Stomach smooth muscle (tissue), 2 donors: Measurements from ENCODE around the gene CCDC121.
"Not testable (repeated sequence)": the region's sequence is repeated elsewhere in the genome, so short reads cannot be mapped to it uniquely, and the experiment has no call there.

ENCODE experiments used
- H3K27ac ChIP-seq: one replicate; pipeline ENCODE4 v1.7.0; 2013; ENCODE audit warnings: mild to moderate bottlenecking, low read length, inconsistent platforms
- H3K27me3 ChIP-seq, 2 donors: one replicate each; pipeline ENCODE4 v1.7.0; 2013; ENCODE audit warnings: low read length in 2 of 2; ENCODE audit not compliant: insufficient read depth in 2 of 2, control insufficient read depth in 1 of 2
- H3K36me3 ChIP-seq, 2 donors: one replicate each; pipeline ENCODE4 v1.7.0; 2013; ENCODE audit warnings: low read length in 2 of 2; ENCODE audit not compliant: control insufficient read depth in 2 of 2, insufficient read depth in 2 of 2
- H3K4me1 ChIP-seq: one replicate; pipeline ENCODE4 v1.7.0; 2013; ENCODE audit warnings: low read length; ENCODE audit not compliant: control insufficient read depth, insufficient read depth
- H3K4me3 ChIP-seq, 2 donors: one replicate each; pipeline ENCODE4 v1.7.0; 2013; ENCODE audit warnings: low read length in 2 of 2
- H3K9ac ChIP-seq, 2 donors: one replicate each; pipeline ENCODE4 v1.7.0; 2013; ENCODE audit warnings: low read length in 2 of 2, mild to moderate bottlenecking in 1 of 2
- H3K9me3 ChIP-seq, 2 donors: one replicate each; pipeline ENCODE4 v1.7.0; 2013; ENCODE audit warnings: low read length in 2 of 2; ENCODE audit not compliant: control insufficient read depth in 2 of 2
- donor health status: healthy.
- donor health status: Pancreatic carcinoma.

Gene CCDC121

DNA sequence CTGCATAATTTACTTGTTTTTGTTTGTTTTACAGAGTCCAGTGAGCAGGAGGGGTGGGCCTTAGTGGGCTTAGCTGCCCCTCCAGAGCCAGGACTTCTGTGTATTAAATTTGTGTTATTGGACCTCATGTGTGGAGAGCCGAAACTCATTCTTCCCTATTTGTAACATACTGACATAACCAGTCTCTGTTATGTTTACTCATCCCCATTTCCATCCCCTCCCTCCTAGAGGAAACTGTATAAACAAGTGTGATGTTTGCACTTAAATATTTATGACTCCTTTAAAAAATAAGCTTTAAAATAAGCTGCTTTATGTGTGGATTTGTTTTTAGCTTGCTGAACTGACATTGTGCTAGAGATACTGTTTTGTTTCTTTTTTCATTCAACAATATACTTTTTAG lies 32.2 kb downstream of the CCDC121 start:
- H3K27me3 ChIP-seq, result no peaks in the 10 kb centered on the region
- H3K36me3 ChIP-seq, result peaks cover 13 to 15% of the 10 kb centered on the region in 2 donors
- no peak overlapping the region for H3K4me3 ChIP-seq

DNA sequence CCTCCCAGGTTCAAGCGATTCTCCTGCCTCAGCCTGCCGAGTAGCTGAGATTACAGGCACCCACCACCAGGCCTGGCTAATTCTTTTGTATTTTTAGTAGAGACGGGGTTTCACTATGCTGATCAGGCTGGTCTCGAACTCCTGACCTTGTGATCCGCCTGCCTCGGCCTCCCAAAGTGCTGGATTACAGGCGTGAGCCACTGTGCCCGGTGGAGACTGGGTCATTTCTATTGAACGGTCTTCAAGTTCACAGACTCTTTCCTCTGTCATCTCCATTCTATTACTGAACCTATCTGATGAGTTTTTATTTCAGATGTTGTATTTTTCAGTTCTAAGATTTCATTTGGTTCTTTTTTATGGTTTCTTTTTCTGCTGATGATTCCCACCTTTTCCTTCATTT lies 33.4 kb downstream of the CCDC121 start:
- not testable (repeated sequence) for H3K9ac ChIP-seq, H3K27me3 ChIP-seq, H3K36me3 ChIP-seq, H3K9me3 ChIP-seq, H3K4me1 ChIP-seq, H3K27ac ChIP-seq, H3K4me3 ChIP-seq

More for the DNA sequence above, 32.2 kb downstream of the CCDC121 start:
- H3K9me3 ChIP-seq, result no peaks in the 10 kb centered on the region
- H3K9ac ChIP-seq, result no peak overlapping the region
- H3K4me1 ChIP-seq, result no peaks in the 10 kb centered on the region
- H3K27ac ChIP-seq, result no peak overlapping the region

DNA sequence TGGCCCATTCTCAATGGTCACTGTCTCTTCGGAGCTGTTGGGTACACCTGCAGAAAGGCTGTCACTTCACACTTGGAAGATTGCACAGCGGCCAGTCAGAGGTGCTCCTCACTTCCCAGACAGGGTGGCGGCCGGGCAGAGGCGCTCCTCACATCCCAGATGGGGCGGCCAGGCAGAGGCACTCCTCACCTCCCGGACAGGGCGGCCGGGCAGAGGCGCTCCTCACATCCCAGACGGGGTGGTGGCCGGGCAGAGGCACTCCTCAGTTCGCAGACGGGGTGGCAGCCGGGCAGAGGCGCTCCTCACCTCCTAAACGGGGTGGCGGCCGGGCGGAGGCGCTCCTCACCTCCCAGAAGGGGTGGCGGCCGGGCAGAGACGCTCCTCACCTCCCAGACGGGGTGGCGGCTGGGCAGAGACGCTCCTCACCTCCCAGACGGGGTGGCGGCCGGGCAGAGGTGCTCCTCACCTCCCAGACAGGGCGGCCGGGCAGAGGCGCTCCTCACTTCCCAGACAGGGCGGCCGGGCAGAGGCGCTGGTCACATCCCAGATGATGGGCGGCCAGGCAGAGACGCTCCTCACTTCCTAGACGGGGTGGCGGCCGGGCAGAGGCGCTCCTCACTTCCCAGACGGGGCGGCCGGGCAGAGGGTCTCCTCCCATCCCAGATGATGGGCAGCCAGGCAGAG lies 34.6 kb downstream of the CCDC121 start:
- not testable (repeated sequence) for H3K27ac ChIP-seq, H3K4me1 ChIP-seq, H3K4me3 ChIP-seq, H3K27me3 ChIP-seq, H3K9me3 ChIP-seq, H3K9ac ChIP-seq, H3K36me3 ChIP-seq

DNA sequence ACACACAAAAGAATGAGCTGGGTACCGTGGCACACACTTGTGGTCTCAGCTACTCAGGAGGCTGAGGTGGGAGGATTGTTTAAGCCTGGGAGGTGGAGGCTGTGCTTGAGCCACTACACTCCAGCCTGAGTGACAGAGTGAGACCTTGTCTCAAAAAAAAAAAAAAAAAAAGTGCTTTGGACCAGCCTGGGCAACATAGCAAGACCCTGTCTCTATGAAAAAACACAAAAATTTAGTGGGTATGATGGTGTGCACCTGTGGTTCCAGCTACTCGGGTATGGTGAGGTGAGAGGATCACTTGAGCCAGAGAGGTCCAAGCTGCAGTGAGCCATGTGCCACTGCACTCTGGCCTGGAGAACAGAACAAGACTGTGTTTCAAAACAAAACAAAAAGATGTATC lies 35.6 kb downstream of the CCDC121 start:
- Histone ChIP-seq H3K27me3 (no peaks in the 10 kb centered on the region), H3K36me3 (no peaks in the 10 kb centered on the region), H3K9me3 (peaks cover 0 to 5% of the 10 kb centered on the region in 2 donors), H3K4me1 (no peaks in the 10 kb centered on the region), H3K9ac (no peak overlapping the region), H3K27ac (no peak overlapping the region), H3K4me3 (no peak overlapping the region)

DNA sequence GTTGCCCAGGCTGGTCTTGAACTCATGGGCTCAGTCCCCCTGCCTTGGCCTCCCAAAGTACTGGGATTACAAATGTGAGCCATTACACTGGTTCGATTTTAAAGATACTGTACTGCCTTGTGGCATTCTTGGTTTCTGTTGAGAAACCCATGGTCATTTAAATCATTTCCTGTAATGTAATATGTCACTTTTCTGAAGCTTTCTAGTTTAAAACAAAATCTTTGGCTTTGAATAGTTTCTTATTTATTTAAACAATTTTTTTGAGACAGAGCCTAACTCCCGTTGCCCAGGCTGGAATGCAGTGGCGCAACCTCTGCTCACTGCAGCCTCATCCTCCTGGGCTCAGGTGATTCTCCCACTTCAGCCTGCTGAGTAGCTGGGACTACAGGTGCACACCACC lies 37.1 kb downstream of the CCDC121 start:
- H3K4me1 ChIP-seq, result no peaks in the 10 kb centered on the region
- no peaks in the 10 kb centered on the region for H3K36me3 ChIP-seq
- H3K27me3 ChIP-seq, result no peaks in the 10 kb centered on the region
- H3K9ac ChIP-seq, result no peak overlapping the region
- H3K4me3 ChIP-seq, result no peak overlapping the region
- H3K9me3 ChIP-seq, result peaks cover 0 to 5% of the 10 kb centered on the region in 2 donors
- no peak overlapping the region for H3K27ac ChIP-seq

DNA sequence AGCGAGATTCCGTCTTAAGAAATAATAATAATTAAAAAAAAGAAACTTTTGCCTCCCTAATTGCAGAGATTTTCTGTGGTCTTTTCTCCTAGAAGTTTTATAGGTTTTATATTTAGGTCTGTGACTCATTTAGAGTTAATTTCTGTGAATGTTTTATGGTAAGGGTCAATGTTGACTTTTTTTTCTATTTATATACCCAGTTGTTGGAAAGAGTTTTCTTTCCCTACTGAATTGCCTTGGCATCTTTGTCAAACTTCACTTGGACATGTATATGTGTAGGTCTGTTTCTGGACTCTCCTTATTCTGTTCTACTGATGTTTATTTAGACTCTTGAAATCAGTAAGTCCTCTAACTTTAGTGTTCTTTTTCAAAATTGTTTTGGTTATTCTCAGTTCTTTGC lies 40.5 kb downstream of the CCDC121 start:
- Histone ChIP-seq H3K4me3 (no peak overlapping the region), H3K27me3 (no peaks in the 10 kb centered on the region), H3K27ac (no peak overlapping the region), H3K9me3 (peaks cover 0 to 5% of the 10 kb centered on the region in 2 donors), H3K4me1 (peaks cover 9% of the 10 kb centered on the region), H3K9ac (no peak overlapping the region), H3K36me3 (no peaks in the 10 kb centered on the region)

DNA sequence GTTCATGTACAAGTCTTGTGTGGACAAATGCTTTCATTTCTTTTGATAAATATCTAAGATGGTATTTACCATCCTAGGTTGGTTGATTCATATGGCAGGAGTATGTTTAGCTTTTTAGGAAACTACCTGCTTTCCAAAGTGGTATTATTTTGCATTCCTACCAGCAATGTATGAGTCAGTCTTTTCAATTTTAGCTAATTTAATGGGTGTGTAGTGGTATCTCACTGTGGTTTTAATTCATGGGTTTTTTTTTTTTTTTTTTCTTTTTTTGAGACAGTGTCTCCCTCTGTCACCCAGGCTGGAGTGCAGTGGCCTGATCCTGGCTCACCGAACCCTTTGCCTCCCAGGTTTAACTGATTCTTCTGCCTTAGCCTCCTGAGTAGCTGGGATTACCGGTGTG lies 41.8 kb downstream of the CCDC121 start:
- H3K4me3 ChIP-seq, result no peak overlapping the region

DNA sequence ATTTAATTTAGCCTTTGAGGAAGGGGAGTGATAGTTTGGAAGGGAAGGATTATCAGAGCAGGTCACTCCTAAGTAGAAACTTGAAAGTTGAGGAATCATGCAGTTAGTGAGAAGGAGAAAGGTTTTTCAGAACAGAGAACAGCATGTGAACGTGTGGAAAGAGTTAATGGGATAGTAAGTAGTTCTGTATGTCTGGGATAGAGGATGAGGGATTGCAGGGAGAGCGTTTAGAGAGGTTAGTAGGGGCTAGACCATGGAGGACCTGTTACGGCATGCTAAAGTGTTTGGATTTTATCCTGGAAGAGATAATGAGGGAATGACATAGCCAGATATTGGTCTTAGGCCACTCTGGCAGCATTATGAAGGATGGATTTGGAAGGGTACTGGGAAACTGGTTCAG lies 44.2 kb downstream of the CCDC121 start:
- H3K36me3 ChIP-seq, result no peaks in the 10 kb centered on the region
- no peaks in the 10 kb centered on the region for H3K27me3 ChIP-seq
- no peak overlapping the region for H3K9ac ChIP-seq
- no peak overlapping the region for H3K27ac ChIP-seq
- H3K4me1 ChIP-seq, result peaks cover 17% of the 10 kb centered on the region
- peak overlapping the region in 1 of 2 donors; percentile 3 for H3K4me3 ChIP-seq
- peaks cover 0 to 6% of the 10 kb centered on the region in 2 donors for H3K9me3 ChIP-seq

More for the DNA sequence above, 41.8 kb downstream of the CCDC121 start:
- H3K36me3 ChIP-seq, result no peaks in the 10 kb centered on the region
- peaks cover 0 to 5% of the 10 kb centered on the region in 2 donors for H3K9me3 ChIP-seq
- H3K4me1 ChIP-seq, result peaks cover 16% of the 10 kb centered on the region
- H3K9ac ChIP-seq, result no peak overlapping the region
- no peak overlapping the region for H3K27ac ChIP-seq
- no peaks in the 10 kb centered on the region for H3K27me3 ChIP-seq

DNA sequence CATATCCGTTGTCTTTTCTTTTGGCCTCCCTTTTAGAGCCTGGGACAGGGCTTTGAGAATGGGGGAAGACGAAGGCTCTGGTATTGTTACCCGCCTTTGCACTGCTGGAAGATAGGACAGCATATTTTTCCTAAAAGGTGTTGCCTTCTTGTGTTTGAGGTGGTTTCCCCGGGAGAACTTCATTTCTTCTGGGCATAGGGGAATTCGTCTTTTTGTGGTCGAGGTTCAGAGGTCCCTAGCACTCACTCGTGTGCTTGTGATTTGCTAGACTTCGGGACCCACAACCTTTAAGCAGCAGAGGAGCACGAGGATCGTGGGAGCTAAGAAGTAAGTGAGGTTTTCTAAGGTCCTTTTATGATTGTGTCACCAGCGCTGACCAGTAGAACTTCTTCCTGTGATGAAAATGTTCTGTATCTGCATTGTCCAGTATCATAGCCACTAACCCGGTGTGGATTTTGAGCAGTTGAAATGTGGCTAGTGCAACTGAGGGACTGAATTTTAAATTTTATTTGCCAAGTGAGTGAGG lies 45.4 kb downstream of the CCDC121 start:
- H3K9ac ChIP-seq, result peak overlapping the region; percentile 80 to 95
- H3K4me3 ChIP-seq, result peak overlapping the region; percentile 96
- peak overlapping the region; percentile 83 for H3K27ac ChIP-seq
- H3K27me3 ChIP-seq, result no peaks in the 10 kb centered on the region
- H3K9me3 ChIP-seq, result peaks cover 6 to 10% of the 10 kb centered on the region in 2 donors
- peaks cover 17% of the 10 kb centered on the region for H3K4me1 ChIP-seq
- no peaks in the 10 kb centered on the region for H3K36me3 ChIP-seq

DNA sequence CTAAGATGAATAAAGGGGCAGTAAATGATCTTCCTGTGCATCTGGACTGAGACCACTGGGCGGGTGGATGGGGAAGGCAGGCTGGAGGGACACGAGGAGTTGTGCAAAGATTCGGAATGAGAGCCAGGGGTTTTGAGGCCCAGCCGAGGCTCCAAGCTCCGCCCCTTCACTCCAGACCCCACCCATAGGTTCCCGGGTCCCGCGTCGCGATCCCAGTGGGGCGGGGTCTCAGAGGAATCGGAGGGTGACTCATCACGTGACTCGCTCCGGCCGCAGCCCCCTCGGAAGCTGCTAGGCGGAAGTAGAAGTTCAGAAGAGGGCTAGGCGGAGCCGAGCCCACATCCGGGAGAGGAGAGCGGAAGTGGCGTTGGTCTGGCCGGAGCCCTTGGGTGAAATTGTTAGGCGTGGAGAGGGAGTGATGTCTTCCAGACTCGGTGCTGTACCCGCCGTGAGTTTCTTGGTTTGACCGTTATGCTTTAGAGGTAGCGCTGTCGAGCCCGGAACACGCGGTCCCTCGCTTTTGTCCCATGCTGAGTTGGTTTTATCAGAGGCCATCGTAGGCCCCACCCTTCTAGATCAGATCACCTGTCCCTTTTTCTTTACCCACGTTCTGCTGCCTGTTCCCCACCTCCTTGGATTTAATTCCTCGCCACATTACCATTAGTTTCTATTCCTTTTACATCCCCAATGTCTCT lies 46.0 kb downstream of the CCDC121 start, which contains the start of gene ZNF512:
TSS of gene ZNF512 (plus strand) at position 348 of the 695 bp plus-strand sequence. CDS start at position 419, 71 bp downstream.
- H3K9me3 ChIP-seq, result peaks cover 11 to 15% of the 10 kb centered on the region in 2 donors
- peaks cover 17% of the 10 kb centered on the region for H3K4me1 ChIP-seq

More for the DNA sequence above, 46.0 kb downstream of the CCDC121 start, which contains the start of gene ZNF512:
- Histone ChIP-seq H3K27ac (peak within 1 kb of the TSS; percentile 83), H3K27me3 (no peaks in the 10 kb centered on the region), H3K36me3 (no peaks in the 10 kb centered on the region), H3K4me3 (peak within 1 kb of the TSS; percentile 96), H3K9ac (peak within 1 kb of the TSS; percentile 80 to 95)
